ENCODE results near the gene FZD10. TPM values are rescaled to one million over a fixed set of nuclear protein-coding genes. Genes with fewer than 3 reads are reported as not detected.

The FZD10 gene
- total and polyA plus RNA-seq, 2 experiments from 2014 or later = 0.15 TPM; not detected in 1

DNA sequence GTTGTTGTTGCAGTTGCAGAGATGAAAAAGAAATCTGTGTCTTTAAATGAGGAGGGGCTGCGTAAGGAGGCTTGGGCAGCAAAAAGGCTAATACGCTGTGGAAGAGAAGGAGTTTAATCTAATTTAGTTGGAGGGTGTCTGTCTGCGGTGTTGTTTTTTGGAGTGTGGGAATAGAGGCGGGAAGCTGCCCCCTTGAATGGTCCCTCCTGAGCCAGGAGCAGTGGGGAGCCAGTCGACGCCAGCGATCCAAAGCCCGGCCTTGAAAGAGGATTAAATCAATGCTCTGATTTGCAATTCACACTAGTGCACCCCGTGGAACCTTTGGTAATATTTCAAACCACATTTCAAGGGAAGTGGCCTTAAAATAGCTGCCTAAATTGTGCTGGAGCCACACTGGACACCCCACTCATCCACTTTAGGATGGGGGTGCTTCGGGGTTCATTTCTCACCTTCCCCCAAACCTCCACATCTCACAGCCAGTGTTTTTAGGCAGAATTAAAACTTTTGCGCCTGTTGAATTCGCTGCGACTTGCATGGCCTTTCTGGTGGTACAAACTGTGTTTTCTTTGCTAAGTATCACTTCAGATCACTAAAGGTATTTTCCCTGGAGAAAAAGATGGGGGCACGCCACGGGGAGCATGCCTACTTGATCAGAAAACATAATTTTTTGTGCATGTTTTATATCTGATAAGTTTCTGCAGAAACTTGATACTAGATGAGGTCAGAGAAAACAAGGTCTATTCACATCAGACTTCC lies 4.1 kb upstream of the FZD10 start:
- H3K4me3 ChIP-seq = no peak overlapping the region
- peaks cover 94% of the 10 kb centered on the region for H3K27me3 ChIP-seq
- TF ChIP-seq, protein P1, sequence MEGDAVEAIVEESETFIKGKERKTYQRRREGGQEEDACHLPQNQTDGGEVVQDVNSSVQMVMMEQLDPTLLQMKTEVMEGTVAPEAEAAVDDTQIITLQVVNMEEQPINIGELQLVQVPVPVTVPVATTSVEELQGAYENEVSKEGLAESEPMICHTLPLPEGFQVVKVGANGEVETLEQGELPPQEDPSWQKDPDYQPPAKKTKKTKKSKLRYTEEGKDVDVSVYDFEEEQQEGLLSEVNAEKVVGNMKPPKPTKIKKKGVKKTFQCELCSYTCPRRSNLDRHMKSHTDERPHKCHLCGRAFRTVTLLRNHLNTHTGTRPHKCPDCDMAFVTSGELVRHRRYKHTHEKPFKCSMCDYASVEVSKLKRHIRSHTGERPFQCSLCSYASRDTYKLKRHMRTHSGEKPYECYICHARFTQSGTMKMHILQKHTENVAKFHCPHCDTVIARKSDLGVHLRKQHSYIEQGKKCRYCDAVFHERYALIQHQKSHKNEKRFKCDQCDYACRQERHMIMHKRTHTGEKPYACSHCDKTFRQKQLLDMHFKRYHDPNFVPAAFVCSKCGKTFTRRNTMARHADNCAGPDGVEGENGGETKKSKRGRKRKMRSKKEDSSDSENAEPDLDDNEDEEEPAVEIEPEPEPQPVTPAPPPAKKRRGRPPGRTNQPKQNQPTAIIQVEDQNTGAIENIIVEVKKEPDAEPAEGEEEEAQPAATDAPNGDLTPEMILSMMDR (IDR thresholded peaks at IDR 0.05; ENCODE audit: low read depth, low read length) = no peak
- H3K9me3 ChIP-seq (ENCODE audit: low read depth) = no peaks in the 10 kb centered on the region
- no peak overlapping the region for H3K27ac ChIP-seq
- DNase-seq (ENCODE audit: low read depth in 1 of 2, low spot score in 1 of 2) = no peak
- H3K36me3 ChIP-seq = no peaks in the 10 kb centered on the region
- H3K4me1 ChIP-seq (ENCODE audit: low read depth) = no peaks in the 10 kb centered on the region

DNA sequence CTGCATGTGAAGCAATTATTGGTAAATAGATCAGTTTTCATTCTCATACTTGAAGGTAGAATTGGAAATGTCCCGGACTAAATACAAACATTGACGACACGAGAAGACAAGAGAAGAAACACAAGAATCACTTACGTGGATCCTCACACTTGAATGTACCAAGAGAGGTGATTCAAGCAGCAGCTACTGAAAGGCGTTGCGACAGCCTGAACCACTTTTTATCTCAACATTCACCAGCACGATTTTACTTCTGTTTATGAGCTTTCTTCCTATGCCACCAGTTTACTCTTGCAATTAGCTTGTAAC lies 3.6 kb upstream of the FZD10 start:
- H3K4me3 ChIP-seq = no peak overlapping the region
- TF ChIP-seq, protein P1 (IDR thresholded peaks at IDR 0.05; ENCODE audit: low read depth, low read length) = no peak
- no peak overlapping the region for H3K27ac ChIP-seq

DNA sequence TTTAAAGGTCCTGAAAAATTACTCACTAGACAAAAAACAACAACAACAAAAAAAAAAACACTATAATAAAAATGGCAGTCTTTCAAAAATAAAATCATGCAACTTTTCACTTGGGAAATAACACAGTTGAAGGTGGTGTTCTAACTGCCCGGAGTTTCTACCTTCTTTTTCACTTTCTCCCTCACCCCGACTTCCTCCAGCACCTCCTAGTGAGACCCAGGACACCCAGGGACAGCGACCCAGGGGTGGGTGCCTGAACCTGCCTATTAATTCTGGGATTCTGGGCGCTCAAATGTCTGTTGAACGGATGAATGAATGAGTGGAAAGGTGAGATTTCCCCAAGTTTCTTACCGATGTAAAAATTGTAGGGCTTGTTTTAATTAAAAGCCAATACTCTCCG lies 2.0 kb upstream of the FZD10 start:
- peaks cover 100% of the 10 kb centered on the region for H3K27me3 ChIP-seq
- no peak for DNase-seq (ENCODE audit: low read depth in 1 of 2, low spot score in 1 of 2)
- no peak overlapping the region for H3K27ac ChIP-seq
- H3K4me1 ChIP-seq (ENCODE audit: low read depth) = no peaks in the 10 kb centered on the region
- TF ChIP-seq, protein P1 (IDR thresholded peaks at IDR 0.05; ENCODE audit: low read depth, low read length) = no peak
- no peaks in the 10 kb centered on the region for H3K9me3 ChIP-seq (ENCODE audit: low read depth)
- H3K4me3 ChIP-seq = no peak overlapping the region
- no peaks in the 10 kb centered on the region for H3K36me3 ChIP-seq

More for the DNA sequence above, 3.6 kb upstream of the FZD10 start:
- Histone ChIP-seq H3K9me3 (ENCODE audit: low read depth) (no peaks in the 10 kb centered on the region), H3K4me1 (ENCODE audit: low read depth) (no peaks in the 10 kb centered on the region), H3K36me3 (no peaks in the 10 kb centered on the region), H3K27me3 (peaks cover 100% of the 10 kb centered on the region)
- no peak for DNase-seq (ENCODE audit: low read depth in 1 of 2, low spot score in 1 of 2)

- TF ChIP-seq, protein P1 (IDR thresholded peaks at IDR 0.05; ENCODE audit: low read depth, low read length) = no peak
- no peaks in the 10 kb centered on the region for H3K4me1 ChIP-seq (ENCODE audit: low read depth)
- no peak for DNase-seq (ENCODE audit: low read depth in 1 of 2, low spot score in 1 of 2)
- no peak overlapping the region for H3K4me3 ChIP-seq
- peaks cover 100% of the 10 kb centered on the region for H3K27me3 ChIP-seq
- H3K9me3 ChIP-seq (ENCODE audit: low read depth) = no peaks in the 10 kb centered on the region
- no peak overlapping the region for H3K27ac ChIP-seq
- H3K36me3 ChIP-seq = no peaks in the 10 kb centered on the region
Observed at GRCh38 chr12:130160711-130161231, 1.5 kb upstream of the FZD10 start.

GRCh38 chr12:130161261-130162243 lies 712 bp upstream of the FZD10 start:
- peak overlapping the region; percentile 32 for H3K4me3 ChIP-seq
- H3K27me3 ChIP-seq = peaks cover 100% of the 10 kb centered on the region
- TF ChIP-seq, protein P1 (IDR thresholded peaks at IDR 0.05; ENCODE audit: low read depth, low read length) = no peak
- H3K36me3 ChIP-seq = no peaks in the 10 kb centered on the region
- DNase-seq (ENCODE audit: low read depth in 1 of 2, low spot score in 1 of 2) = peak in 1 of 2 donors; percentile 26
- no peak overlapping the region for H3K27ac ChIP-seq
- no peaks in the 10 kb centered on the region for H3K4me1 ChIP-seq (ENCODE audit: low read depth)
- H3K9me3 ChIP-seq (ENCODE audit: low read depth) = no peaks in the 10 kb centered on the region

Measured in cardiac muscle cell (in vitro differentiated cells and primary cell).